HepG2 (cell line): Measurements from ENCODE around the gene RBM8A. TPM values are rescaled to one million over a fixed set of nuclear protein-coding genes. Genes with fewer than 3 reads are reported as not detected.
A peak's percentile ranks its signal among the peaks of the same experiment; 100 is the strongest.

ENCODE experiments used
- ATF3 ChIP-seq: sonication (generic); formaldehyde crosslinking; IDR thresholded peaks from 2 replicates; pipeline ENCODE4 v1.4.0; 2020; ENCODE audit warnings: missing genetic modification reagents
- CCDC6 ChIP-seq: sonication (generic); formaldehyde crosslinking; IDR thresholded peaks from 2 replicates; pipeline ENCODE4 v1.8.1; 2022; ENCODE audit warnings: mild to moderate bottlenecking, missing genetic modification reagents, moderate library complexity
- EHMT2 ChIP-seq: fragments of 200-600 bp; sonication (generic); IDR thresholded peaks from 2 replicates; pipeline ENCODE4 v1.7.0; 2017; ENCODE audit warnings: antibody characterized with exemption, low read depth, low read length, borderline replicate concordance
- FUBP1 ChIP-seq: sonication (generic); formaldehyde crosslinking; IDR thresholded peaks from 2 replicates; pipeline ENCODE4 v1.5.1; 2020; ENCODE audit warnings: missing genetic modification reagents, mild to moderate bottlenecking, borderline replicate concordance
- GLMP ChIP-seq: sonication (generic); formaldehyde crosslinking; IDR thresholded peaks from 2 replicates; pipeline ENCODE4 v1.9.0; 2021; ENCODE audit warnings: missing genetic modification reagents, mild to moderate bottlenecking, borderline replicate concordance
- HMGXB4 ChIP-seq, 2 experiments: sonication (generic) in 1 of 2; formaldehyde crosslinking in 1 of 2; IDR thresholded peaks; 2 replicates each; pipeline versions ENCODE4 v1.4.0 to v1.6.1; 2018 to 2020; ENCODE audit warnings: missing genetic modification reagents in 2 of 2, borderline replicate concordance in 1 of 2, low read depth in 1 of 2, mild to moderate bottlenecking in 1 of 2, missing biosample characterization in 1 of 2
- RAD51 ChIP-seq: fragments of 450-650 bp; IDR thresholded peaks from 2 replicates; pipeline ENCODE4 v1.6.1; 2016; ENCODE audit warnings: borderline replicate concordance
- RBAK ChIP-seq: sonication (generic); formaldehyde crosslinking; IDR thresholded peaks from 2 replicates; pipeline ENCODE4 v1.5.1; 2020; ENCODE audit warnings: mild to moderate bottlenecking, missing genetic modification reagents
- SALL1 ChIP-seq: sonication (generic); formaldehyde crosslinking; IDR thresholded peaks from 2 replicates; pipeline ENCODE4 v1.8.0; 2022; ENCODE audit warnings: mild to moderate bottlenecking, missing genetic modification reagents
- SNAI1 ChIP-seq: sonication (generic); formaldehyde crosslinking; IDR thresholded peaks from 2 replicates; pipeline ENCODE4 v1.5.0; 2020; ENCODE audit warnings: mild to moderate bottlenecking, missing genetic modification reagents, borderline replicate concordance
- ZBTB14 ChIP-seq: sonication (generic); formaldehyde crosslinking; IDR thresholded peaks from 2 replicates; pipeline ENCODE4 v1.4.0; 2020; ENCODE audit warnings: missing genetic modification reagents
- ZBTB39 ChIP-seq: sonication (generic); formaldehyde crosslinking; IDR thresholded peaks from 2 replicates; pipeline ENCODE4 v1.5.0; 2020; ENCODE audit warnings: missing genetic modification reagents
- ZNF274 ChIP-seq: sonication (generic); formaldehyde crosslinking; IDR thresholded peaks from 2 replicates; pipeline ENCODE4 v1.5.1; 2020; ENCODE audit warnings: mild to moderate bottlenecking, missing genetic modification reagents
- ZNF354B ChIP-seq: sonication (generic); formaldehyde crosslinking; IDR thresholded peaks from 2 replicates; pipeline ENCODE4 v1.8.0; 2022; ENCODE audit warnings: mild to moderate bottlenecking, missing genetic modification reagents
- ZNF44 ChIP-seq: sonication (generic); formaldehyde crosslinking; IDR thresholded peaks from 2 replicates; pipeline ENCODE4 v1.5.1; 2020; ENCODE audit warnings: mild to moderate bottlenecking, missing genetic modification reagents
- ZNF501 ChIP-seq: sonication (generic); formaldehyde crosslinking; IDR thresholded peaks from 2 replicates; pipeline ENCODE4 v1.5.1; 2020; ENCODE audit warnings: mild to moderate bottlenecking, moderate library complexity, missing genetic modification reagents
- ZNF7 ChIP-seq: IDR thresholded peaks from 2 replicates; pipeline ENCODE4 v1.6.1; 2016; ENCODE audit warnings: missing biosample characterization, missing genetic modification reagents
- ZNF740 ChIP-seq: sonication (generic); formaldehyde crosslinking; IDR thresholded peaks from 2 replicates; pipeline ENCODE4 v1.4.0; 2020; ENCODE audit warnings: missing genetic modification reagents
- ZSCAN9 ChIP-seq: IDR thresholded peaks from 2 replicates; pipeline ENCODE4 v1.6.1; 2016; ENCODE audit warnings: borderline replicate concordance
- polyA plus RNA-seq, 8 experiments: library from polyadenylated mRNA; depleted of rRNA in 3 of 8; stranded (reverse) in 7 of 8; unstranded in 1 of 8; fragments of >200 nt; fragmentation: Illumina TruSeq in 4 of 8; extraction: Trizol in 4 of 8; gene quantifications; 2 replicates each; pipeline versions ENCODE4 v1.2.1 to v1.2.3, GENCODE V29; 2011 to 2016; ENCODE audit warnings: low read depth in 4 of 8, missing spikeins in 1 of 8, mixed read lengths in 1 of 8; ENCODE audit not compliant: insufficient read depth in 1 of 8
- total RNA-seq, 5 experiments: library from RNA; depleted of rRNA; stranded (reverse); fragments of >200 nt; fragmentation: Illumina TruSeq; extraction: Trizol; gene quantifications; 2 replicates each; pipeline ENCODE4 v1.2.3, GENCODE V29; 2016; ENCODE audit warnings: low read depth in 1 of 5

Gene RBM8A
- total and polyA plus RNA-seq, 2 of the 13 experiments (the other 11 are each of a cell fraction or from before 2014, with no cell fraction given): 106 to 162 TPM

- 0 out of 2 replicates have a peak, but pooled peaks have one; percentile 25 for TF ChIP-seq ZBTB14
- TF ChIP-seq ZNF274: no peak
- TF ChIP-seq ZNF44: no peak
- no peak for TF ChIP-seq ZNF354B
- TF ChIP-seq GLMP (CRISPR knock-in tag): no peak
- peak; percentile 76 for TF ChIP-seq CCDC6 (CRISPR knock-in tag)
- TF ChIP-seq ZNF7 (CRISPR knock-in tag): no peak
- peak; percentile 88 to 92; a peak in 3 of 4 replicates for TF ChIP-seq HMGXB4 (CRISPR knock-in tag; IDR thresholded peaks at IDR 0.05; ENCODE audit: borderline replicate concordance in 1 of 2, low read depth in 1 of 2)
- no peak for TF ChIP-seq EHMT2
- TF ChIP-seq FUBP1 (CRISPR knock-in tag): no peak
- TF ChIP-seq ZNF501 (CRISPR knock-in tag): peak; percentile 89
- no peak for TF ChIP-seq SNAI1 (CRISPR knock-in tag)
- no peak for TF ChIP-seq RAD51
- TF ChIP-seq ZSCAN9 (CRISPR knock-in tag): peak; percentile 84
- peak; percentile 82 for TF ChIP-seq SALL1
- peak; percentile 85 for TF ChIP-seq ATF3
- no peak for TF ChIP-seq RBAK (CRISPR knock-in tag)
- TF ChIP-seq ZBTB39 (CRISPR knock-in tag): no peak
- TF ChIP-seq ZNF740 (CRISPR knock-in tag): no peak
Observed at GRCh38 chr1:145891587-145892485, 35.4 kb downstream of the RBM8A start (continued).
